Chondrocyte (in vitro differentiated cells): ENCODE measurements around the gene MAP3K6. TPM values are rescaled to one million over a fixed set of nuclear protein-coding genes. Genes with fewer than 3 reads are reported as not detected.

ENCODE experiments used
- DNase-seq: peaks from one replicate; pipeline ENCODE4 v3.0.0; 2021; ENCODE audit warnings: mixed read lengths, low spot score
- H3K27ac Mint-ChIP-seq: one replicate; pipeline ENCODE4 v1.8.0; 2021; ENCODE audit warnings: mild to moderate bottlenecking, moderate library complexity, mixed read lengths; ENCODE audit not compliant: unreplicated experiment
- H3K27me3 Mint-ChIP-seq: 2 replicates; pipeline ENCODE4 v1.8.0; 2021; ENCODE audit warnings: low read depth, mixed read lengths
- H3K36me3 Mint-ChIP-seq: 2 replicates; pipeline ENCODE4 v1.8.0; 2021; ENCODE audit warnings: low read depth, mixed read lengths
- H3K4me1 Mint-ChIP-seq: 2 replicates; pipeline ENCODE4 v1.8.0; 2021; ENCODE audit warnings: low read depth, mild to moderate bottlenecking, mixed read lengths
- H3K4me3 Mint-ChIP-seq: one replicate; pipeline ENCODE4 v1.8.0; 2021; ENCODE audit warnings: mild to moderate bottlenecking, moderate library complexity, mixed read lengths; ENCODE audit not compliant: unreplicated experiment
- H3K9me3 Mint-ChIP-seq: 2 replicates; pipeline ENCODE4 v1.8.0; 2021; ENCODE audit warnings: low read depth, mixed read lengths
- CTCF ChIP-seq: fragments of 200-600 bp; sonication (generic); IDR thresholded peaks from 2 replicates; pipeline ENCODE4 v1.5.0; 2021; ENCODE audit warnings: antibody characterized with exemption, mild to moderate bottlenecking, moderate library complexity
- total RNA-seq: library from RNA; stranded (reverse); gene quantifications from 3 replicates; pipeline ENCODE4 v1.2.1, GENCODE V29; 2021

The MAP3K6 gene
- total RNA-seq, 1 donor from 2014 or later: 42.0 TPM

- H3K27me3 Mint-ChIP-seq: no peaks in the 10 kb centered on the region
- H3K27ac Mint-ChIP-seq: no peak overlapping the region
Observed at GRCh38 chr1:27372022-27372807, 5.5 kb upstream of the MAP3K6 start.

GRCh38 chr1:27368869-27369582 is 2.3 kb upstream of the MAP3K6 start:
- H3K27me3 Mint-ChIP-seq: no peaks in the 10 kb centered on the region
- H3K36me3 Mint-ChIP-seq: peaks cover 3% of the 10 kb centered on the region
- H3K4me1 Mint-ChIP-seq: peaks cover 23% of the 10 kb centered on the region
- no peaks in the 10 kb centered on the region for H3K9me3 Mint-ChIP-seq
- TF ChIP-seq CTCF: peak; percentile 65
- peak; percentile 61 for DNase-seq
- H3K4me3 Mint-ChIP-seq: no peak overlapping the region
- no peak overlapping the region for H3K27ac Mint-ChIP-seq

More at GRCh38 chr1:27372022-27372807, 5.5 kb upstream of the MAP3K6 start:
- Mint-ChIP-seq H3K9me3 (no peaks in the 10 kb centered on the region), H3K36me3 (no peaks in the 10 kb centered on the region), H3K4me1 (peaks cover 8% of the 10 kb centered on the region), H3K4me3 (no peak overlapping the region)
- no peak for TF ChIP-seq CTCF
- no peak for DNase-seq

GRCh38 chr1:27367160-27367650 is 444 bp upstream of the MAP3K6 start:
- H3K9me3 Mint-ChIP-seq: no peaks in the 10 kb centered on the region
- H3K27ac Mint-ChIP-seq: peak overlapping the region; percentile 86
- peaks cover 24% of the 10 kb centered on the region for H3K4me1 Mint-ChIP-seq
- peak overlapping the region; percentile 73 for H3K4me3 Mint-ChIP-seq
- DNase-seq: no peak
- H3K36me3 Mint-ChIP-seq: peaks cover 13% of the 10 kb centered on the region
- no peaks in the 10 kb centered on the region for H3K27me3 Mint-ChIP-seq
- no peak for TF ChIP-seq CTCF

- H3K4me1 Mint-ChIP-seq: peaks cover 24% of the 10 kb centered on the region
- no peaks in the 10 kb centered on the region for H3K27me3 Mint-ChIP-seq
- H3K27ac Mint-ChIP-seq: peak overlapping the region; percentile 99
- DNase-seq: peak; percentile 94
- peak overlapping the region; percentile 91 for H3K4me3 Mint-ChIP-seq
- peaks cover 19% of the 10 kb centered on the region for H3K36me3 Mint-ChIP-seq
- no peaks in the 10 kb centered on the region for H3K9me3 Mint-ChIP-seq
- no peak for TF ChIP-seq CTCF
Observed at GRCh38 chr1:27366113-27366410, 699 bp downstream of the MAP3K6 start.

GRCh38 chr1:27365372-27366112 is 1.2 kb downstream of the MAP3K6 start:
- peak; percentile 94 for DNase-seq
- H3K36me3 Mint-ChIP-seq: peaks cover 22% of the 10 kb centered on the region

More at GRCh38 chr1:27365372-27366112, 1.2 kb downstream of the MAP3K6 start:
- peak overlapping the region; percentile 99 for H3K27ac Mint-ChIP-seq
- H3K9me3 Mint-ChIP-seq: no peaks in the 10 kb centered on the region
- peaks cover 24% of the 10 kb centered on the region for H3K4me1 Mint-ChIP-seq
- H3K27me3 Mint-ChIP-seq: no peaks in the 10 kb centered on the region
- H3K4me3 Mint-ChIP-seq: peak overlapping the region; percentile 91
- TF ChIP-seq CTCF: no peak
